CD4-positive, alpha-beta memory T cell (primary cell): ENCODE data around the gene C15orf40. TPM values are rescaled to one million over a fixed set of nuclear protein-coding genes. Genes with fewer than 3 reads are reported as not detected.
A peak's percentile ranks its signal among the peaks of the same experiment; 100 is the strongest.

Source experiments
- CTCF ChIA-PET: fragments of 350-600 bp; sonication (Branson Sonifier 250); formaldehyde crosslinking; loops from one replicate; lab custom pipeline; 2021; ENCODE audit warnings: inconsistent platforms; ENCODE audit not compliant: partially characterized antibody; lab: Charles Lee
- POLR2A ChIA-PET: fragments of 350-600 bp; sonication (Branson Sonifier 250); formaldehyde crosslinking; loops from one replicate; lab custom pipeline; 2021; ENCODE audit not compliant: partially characterized antibody; lab: Charles Lee
- DNase-seq, 5 donors: peaks; one replicate each; pipeline versions ENCODE4 v3.0.0 to v3.0.0-alpha.2; 2020 to 2022; ENCODE audit warnings: mixed read lengths in 1 of 5
- H3K27ac ChIP-seq: one replicate; pipeline ENCODE4 v1.7.0; 2013; ENCODE audit warnings: low read depth, low read length
- H3K27me3 ChIP-seq: 2 replicates; pipeline ENCODE4 v1.7.0; 2013; ENCODE audit warnings: mild to moderate bottlenecking, low read length, moderate library complexity; ENCODE audit not compliant: insufficient read depth
- H3K36me3 ChIP-seq: 2 replicates; pipeline ENCODE4 v1.7.0; 2013; ENCODE audit warnings: mild to moderate bottlenecking, low read length, moderate library complexity; ENCODE audit not compliant: insufficient read depth
- H3K4me1 ChIP-seq: 2 replicates; pipeline ENCODE4 v1.7.0; 2013; ENCODE audit warnings: mild to moderate bottlenecking, low read length, moderate library complexity; ENCODE audit not compliant: insufficient read depth
- H3K4me3 ChIP-seq, 2 donors: one replicate each; pipeline ENCODE4 v1.7.0; 2013; ENCODE audit warnings: low read length in 2 of 2, mild to moderate bottlenecking in 1 of 2
- H3K9me3 ChIP-seq, 2 donors: one replicate each; pipeline ENCODE4 v1.7.0; 2013; ENCODE audit warnings: low read length in 2 of 2, control low read depth in 1 of 2; ENCODE audit not compliant: control insufficient read depth in 1 of 2
- H3K27ac Mint-ChIP-seq, 7 donors: one replicate each; pipeline ENCODE4 v1.8.0; 2020 to 2021; ENCODE audit warnings: mixed read lengths in 7 of 7, mild to moderate bottlenecking in 6 of 7, inconsistent platforms in 3 of 7, moderate library complexity in 3 of 7
- H3K27me3 Mint-ChIP-seq, 2 donors: one replicate each; pipeline ENCODE4 v1.8.0; 2020 to 2021; ENCODE audit warnings: mixed read lengths in 2 of 2
- H3K36me3 Mint-ChIP-seq, 2 donors: one replicate each; pipeline ENCODE4 v1.8.0; 2020 to 2021; ENCODE audit warnings: mixed read lengths in 2 of 2, inconsistent platforms in 1 of 2, mild to moderate bottlenecking in 1 of 2
- H3K4me1 Mint-ChIP-seq, 4 donors: one replicate each; pipeline ENCODE4 v1.8.0; 2020 to 2021; ENCODE audit warnings: mixed read lengths in 4 of 4, mild to moderate bottlenecking in 1 of 4
- H3K4me3 Mint-ChIP-seq, 8 donors: one replicate each; pipeline ENCODE4 v1.8.0; 2020 to 2021; ENCODE audit warnings: mixed read lengths in 8 of 8, mild to moderate bottlenecking in 7 of 8, moderate library complexity in 6 of 8, inconsistent platforms in 3 of 8
- H3K9me3 Mint-ChIP-seq, 8 donors: one replicate each; pipeline ENCODE4 v1.8.0; 2020 to 2021; ENCODE audit warnings: mixed read lengths in 8 of 8, mild to moderate bottlenecking in 5 of 8, inconsistent platforms in 3 of 8, moderate library complexity in 1 of 8
- intact Hi-C: fragments of 100-400 bp; cut with micrococcal nuclease; formaldehyde crosslinking; loops from one replicate; pipeline ENCODE4 v1.15.1; 2023
- polyA plus RNA-seq, 2 donors: library from polyadenylated mRNA; unstranded; fragments of 300-500 nt; fragmentation: Illumina TruSeq; gene quantifications; one replicate each; pipeline ENCODE4 v1.2.3, GENCODE V29; 2021
- total RNA-seq, 2 experiments: library from RNA; stranded (reverse); gene quantifications; one replicate each; pipeline ENCODE4 v1.2.3, GENCODE V29; 2021

The C15orf40 gene
- total RNA-seq (10 to 100 TPM; 47.0 to 48.5 TPM), polyA plus RNA-seq (10 to 100 TPM; 51.1 to 61.0 TPM)

DNA sequence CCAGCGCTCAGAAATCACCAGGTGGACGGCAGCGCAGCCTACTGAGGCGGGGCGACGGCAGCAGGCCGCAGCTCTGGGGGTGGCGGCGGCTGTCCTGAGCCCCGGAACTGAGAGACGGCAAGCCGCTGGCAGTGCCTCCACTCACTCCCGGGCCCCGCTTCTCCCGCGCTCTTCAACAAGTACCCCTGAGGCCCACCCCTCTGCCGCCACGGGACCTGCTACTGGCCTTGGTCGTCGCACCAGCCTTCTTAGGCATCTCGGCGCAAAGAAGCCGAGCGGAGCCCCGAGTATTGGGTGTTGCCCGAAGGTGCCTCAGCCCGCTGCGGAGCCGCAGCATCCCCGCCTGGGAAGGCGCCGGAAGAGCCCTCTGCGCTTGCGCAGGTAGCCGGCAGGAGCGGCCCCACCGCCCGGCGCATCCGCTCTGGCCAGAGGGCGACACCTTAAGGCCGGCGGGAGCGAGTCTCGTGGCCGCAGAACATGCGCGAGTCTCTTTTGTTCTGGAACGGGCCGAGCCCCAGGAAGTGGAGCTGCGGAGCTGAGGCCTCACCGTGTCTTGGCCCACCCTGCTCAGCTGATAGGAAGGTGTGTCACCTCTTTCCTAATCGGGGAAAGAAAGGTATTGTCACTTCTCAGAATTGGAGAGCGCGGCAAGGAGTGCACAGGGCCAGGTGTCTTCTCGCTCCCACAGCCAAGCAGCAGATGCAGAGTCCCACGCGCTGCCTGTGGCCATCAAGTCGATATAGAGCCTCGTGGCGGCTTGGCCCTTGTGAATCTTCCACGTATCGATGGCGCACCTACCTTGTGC, at the start of gene C15orf40:
Gene C15orf40 (minus strand): TSS at position 369 of the 805 bp plus-strand sequence. CDS start 32 bp downstream, at position 337.
- Histone ChIP-seq H3K9me3 (no peaks in the 10 kb centered on the region), H3K27ac (peak within 1 kb of the TSS; percentile 68), H3K27me3 (no peaks in the 10 kb centered on the region), H3K36me3 (peaks cover 23% of the 10 kb centered on the region), H3K4me3 (peak within 1 kb of the TSS; percentile 70 to 92), H3K4me1 (peaks cover 35% of the 10 kb centered on the region)
- H3K4me3 Mint-ChIP-seq = peak within 1 kb of the TSS; percentile 95 to 100 (median 98)
- intact Hi-C loops = loop anchor here (1.0 to 5.0 kb wide), 4 partner anchors 25 to 546 kb away; partner anchors contain the start of genes BTBD1 and RAMAC
- DNase-seq = peak; percentile 82 to 89 (median 83)
- H3K27ac Mint-ChIP-seq = peak within 1 kb of the TSS; percentile 85 to 97 (median 96)
- peaks cover 20 to 36% of the 10 kb centered on the region in 2 donors for H3K36me3 Mint-ChIP-seq
- CTCF ChIA-PET = interaction anchor here (0.6 to 2.6 kb wide), 12 partner anchors 11 to 481 kb away, joined by 3 to 28 read pairs (median 6); partner anchors contain the start of genes BTBD1 and RAMAC
- POLR2A ChIA-PET = interaction anchor here (0.7 to 4.7 kb wide), 13 partner anchors 8 to 471 kb away, joined by 3 to 42 read pairs (median 4); partner anchors contain the start of genes BTBD1, RAMAC, RPS17 and WHAMM
- H3K9me3 Mint-ChIP-seq = peaks cover 0 to 4% (median 0%) of the 10 kb centered on the region in 8 donors
- H3K27me3 Mint-ChIP-seq = no peaks in the 10 kb centered on the region
- peaks cover 34 to 55% (median 46%) of the 10 kb centered on the region in 4 donors for H3K4me1 Mint-ChIP-seq

DNA sequence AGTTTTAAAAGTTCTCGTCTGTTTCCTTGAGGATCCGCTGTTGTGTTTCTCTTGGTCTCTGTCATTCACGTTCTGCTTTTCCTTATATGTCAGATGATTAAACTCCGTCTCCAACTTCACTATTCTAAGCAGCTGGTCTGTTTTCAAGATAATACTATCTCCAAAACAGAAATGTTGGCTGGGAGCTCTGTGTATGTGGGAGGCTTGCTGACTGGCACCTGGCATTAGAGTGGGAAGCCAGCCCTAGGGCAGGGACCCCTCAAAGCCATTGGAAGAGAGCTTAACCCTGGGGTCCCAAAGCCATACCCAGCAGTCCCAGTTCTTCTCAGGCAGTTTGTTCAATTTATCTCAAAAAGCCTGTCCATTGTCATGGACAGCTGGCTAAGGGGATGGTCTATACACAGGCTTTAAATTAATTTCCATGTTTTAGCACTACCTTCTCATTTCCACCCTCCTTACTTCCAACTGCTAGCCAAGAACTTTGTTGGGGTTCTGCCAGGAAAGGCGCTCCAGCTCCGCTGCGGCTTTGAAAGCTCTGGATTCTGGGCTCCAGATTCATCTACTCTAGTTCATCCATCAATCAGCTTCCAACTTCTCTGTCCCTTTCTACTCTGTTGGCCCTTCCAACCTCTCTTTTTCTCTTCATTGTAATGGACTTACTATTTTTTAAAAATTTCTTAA, 46.4 kb upstream of the C15orf40 start:
- no peak overlapping the region for H3K27ac ChIP-seq
- no peak overlapping the region for H3K4me3 ChIP-seq
- H3K27me3 ChIP-seq = no peaks in the 10 kb centered on the region
- Mint-ChIP-seq H3K4me3 (no peak overlapping the region), H3K27ac (peak overlapping the region in 4 of 7 donors; percentile 2 to 54 (median 30)), H3K36me3 (peaks cover 16 to 40% of the 10 kb centered on the region in 2 donors), H3K4me1 (peaks cover 16 to 24% (median 21%) of the 10 kb centered on the region in 4 donors), H3K27me3 (no peaks in the 10 kb centered on the region), H3K9me3 (no peaks in the 10 kb centered on the region)
- intact Hi-C loops = no loop called here
- H3K36me3 ChIP-seq = peaks cover 16% of the 10 kb centered on the region
- no peak for DNase-seq
- POLR2A ChIA-PET = no interaction called here
- peaks cover 30% of the 10 kb centered on the region for H3K4me1 ChIP-seq
- CTCF ChIA-PET = no interaction called here
- H3K9me3 ChIP-seq = no peaks in the 10 kb centered on the region

DNA sequence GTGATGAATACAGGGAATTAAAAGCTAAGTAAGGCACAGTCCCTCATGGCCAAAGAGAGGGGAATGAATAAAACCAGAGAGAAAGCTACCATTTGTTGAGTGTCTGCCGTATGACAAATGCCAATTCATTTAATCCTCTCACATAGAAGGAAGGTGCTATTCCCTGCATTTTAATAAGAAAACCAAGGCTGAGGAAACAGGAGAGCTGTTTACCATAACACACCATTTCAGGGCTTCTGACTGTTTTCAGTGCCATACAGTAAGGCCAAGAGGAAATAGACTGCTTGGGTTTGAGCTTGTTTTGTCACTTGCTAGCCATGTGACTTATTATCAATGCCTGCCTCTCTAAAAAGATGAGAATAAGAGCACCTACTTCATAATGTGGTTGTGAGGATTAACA, 45.6 kb upstream of the C15orf40 start:
- Histone ChIP-seq H3K9me3 (no peaks in the 10 kb centered on the region), H3K4me3 (no peak overlapping the region), H3K27ac (no peak overlapping the region), H3K36me3 (peaks cover 16% of the 10 kb centered on the region), H3K4me1 (peaks cover 22% of the 10 kb centered on the region), H3K27me3 (no peaks in the 10 kb centered on the region)
- Mint-ChIP-seq H3K4me3 (no peak overlapping the region), H3K27ac (peak overlapping the region in 3 of 7 donors; percentile 33 to 62 (median 48)), H3K9me3 (no peaks in the 10 kb centered on the region), H3K27me3 (no peaks in the 10 kb centered on the region), H3K4me1 (peaks cover 16 to 24% (median 21%) of the 10 kb centered on the region in 4 donors), H3K36me3 (peaks cover 16 to 42% of the 10 kb centered on the region in 2 donors)
- POLR2A ChIA-PET = interaction anchor here (1.0 kb wide), 1 partner anchor 10 kb away, joined by 5 read pairs; the partner anchor contains the start of gene BTBD1
- no peak for DNase-seq
- CTCF ChIA-PET = no interaction called here
- intact Hi-C loops = no loop called here

DNA sequence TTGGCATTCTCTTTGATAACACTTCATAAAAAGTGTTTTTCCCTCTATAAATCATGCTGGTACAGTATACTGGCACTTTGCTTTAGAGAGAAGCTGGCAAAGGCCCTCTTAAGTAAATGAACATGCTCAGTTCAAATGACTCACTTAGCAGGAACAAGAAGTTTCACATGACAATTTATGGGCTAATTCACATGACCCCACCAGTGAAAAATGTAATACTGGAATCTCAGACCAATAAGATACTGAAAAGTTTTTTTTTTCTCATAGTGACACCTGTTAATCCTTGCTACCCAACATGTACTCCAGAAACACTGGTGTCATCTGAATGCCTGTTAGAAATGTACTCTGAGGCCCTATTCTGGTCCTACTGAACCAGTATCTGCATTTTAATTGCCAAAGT, 41.7 kb upstream of the C15orf40 start:
- H3K36me3 Mint-ChIP-seq = peaks cover 34 to 60% of the 10 kb centered on the region in 2 donors
- CTCF ChIA-PET = no interaction called here
- peaks cover 27% of the 10 kb centered on the region for H3K36me3 ChIP-seq

DNA sequence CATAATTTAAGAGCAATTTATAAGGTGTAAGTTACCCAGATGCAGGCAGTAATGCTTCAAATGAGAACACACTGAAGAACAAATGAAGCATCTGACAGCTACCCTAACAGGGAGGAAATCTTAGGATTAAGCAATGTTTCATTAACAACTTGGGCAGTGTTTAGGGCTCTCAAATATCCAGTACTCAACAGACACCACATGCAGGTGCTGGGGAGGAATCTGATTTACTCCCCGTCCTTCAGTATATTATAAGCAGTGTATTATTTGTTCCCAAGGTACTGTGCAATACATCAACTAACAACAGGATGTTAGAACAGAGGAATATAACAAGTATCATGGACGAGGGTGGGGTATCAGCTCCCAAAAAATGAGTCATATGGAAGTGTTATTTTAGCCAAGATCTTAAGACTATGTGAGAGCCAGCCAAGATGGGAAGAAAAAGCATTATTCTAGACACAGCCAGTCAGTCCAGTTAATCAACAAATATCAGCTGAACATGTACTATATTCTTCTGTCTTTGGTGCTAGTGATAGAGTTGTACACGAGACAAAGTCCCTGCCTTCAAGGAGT, 35.2 kb upstream of the C15orf40 start:
- no peaks in the 10 kb centered on the region for H3K27me3 Mint-ChIP-seq
- POLR2A ChIA-PET = interaction anchor here (1.3 kb wide), 1 partner anchor 35 kb away, joined by 3 read pairs; no protein-coding TSS in a partner anchor

More for the DNA sequence above, 41.7 kb upstream of the C15orf40 start:
- no peaks in the 10 kb centered on the region for H3K27me3 Mint-ChIP-seq
- Histone ChIP-seq H3K9me3 (no peaks in the 10 kb centered on the region), H3K27me3 (no peaks in the 10 kb centered on the region), H3K4me1 (peaks cover 2% of the 10 kb centered on the region), H3K4me3 (no peak overlapping the region), H3K27ac (no peak overlapping the region)
- intact Hi-C loops = no loop called here
- POLR2A ChIA-PET = interaction anchor here (1.6 kb wide), 1 partner anchor 14 kb away, joined by 4 read pairs; the partner anchor contains the start of gene BTBD1
- H3K4me1 Mint-ChIP-seq = peaks cover 15 to 23% (median 18%) of the 10 kb centered on the region in 4 donors
- no peaks in the 10 kb centered on the region for H3K9me3 Mint-ChIP-seq
- no peak overlapping the region for H3K27ac Mint-ChIP-seq
- no peak overlapping the region for H3K4me3 Mint-ChIP-seq
- DNase-seq = no peak

DNA sequence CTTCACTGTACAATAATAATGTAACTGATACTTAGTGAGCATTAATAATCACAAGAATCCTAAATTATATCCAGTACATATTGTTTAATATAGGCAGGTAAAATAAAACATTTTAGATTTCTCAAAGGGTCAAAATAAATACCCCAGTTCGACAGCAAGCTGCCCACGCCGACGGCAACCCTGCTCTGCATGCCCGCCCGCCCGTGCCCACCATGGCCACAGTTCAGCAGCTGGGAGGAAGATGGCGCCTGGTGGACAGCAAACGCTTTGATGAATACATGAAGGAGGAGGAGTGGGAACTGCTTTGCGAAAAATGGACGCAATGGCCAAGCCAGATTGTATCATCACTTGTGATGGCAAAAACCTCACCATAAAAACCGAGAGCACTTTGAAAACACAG, 32.7 kb upstream of the C15orf40 start:
- Histone ChIP-seq H3K27ac (no peak overlapping the region), H3K36me3 (peaks cover 42% of the 10 kb centered on the region), H3K27me3 (no peaks in the 10 kb centered on the region), H3K9me3 (no peaks in the 10 kb centered on the region), H3K4me3 (no peak overlapping the region), H3K4me1 (peaks cover 8% of the 10 kb centered on the region)
- DNase-seq = no peak
- intact Hi-C loops = no loop called here
- H3K36me3 Mint-ChIP-seq = peaks cover 52 to 75% of the 10 kb centered on the region in 2 donors
- no peaks in the 10 kb centered on the region for H3K27me3 Mint-ChIP-seq
- peak overlapping the region in 1 of 7 donors; percentile 74 for H3K27ac Mint-ChIP-seq
- H3K4me3 Mint-ChIP-seq = no peak overlapping the region
- no peaks in the 10 kb centered on the region for H3K9me3 Mint-ChIP-seq
- H3K4me1 Mint-ChIP-seq = peaks cover 14 to 45% (median 24%) of the 10 kb centered on the region in 4 donors
- ChIA-PET POLR2A (no interaction called here), CTCF (interaction anchor here (1.3 kb wide), 1 partner anchor 19 kb away, joined by 4 read pairs; no protein-coding TSS in a partner anchor)

More for the DNA sequence above, 35.2 kb upstream of the C15orf40 start:
- Mint-ChIP-seq H3K4me3 (no peak overlapping the region), H3K9me3 (no peaks in the 10 kb centered on the region), H3K4me1 (peaks cover 16 to 40% (median 23%) of the 10 kb centered on the region in 4 donors), H3K27ac (peak overlapping the region in 2 of 7 donors; percentile 1 to 15), H3K36me3 (peaks cover 46 to 64% of the 10 kb centered on the region in 2 donors)
- CTCF ChIA-PET = no interaction called here
- Histone ChIP-seq H3K4me1 (no peaks in the 10 kb centered on the region), H3K36me3 (peaks cover 32% of the 10 kb centered on the region), H3K27me3 (no peaks in the 10 kb centered on the region), H3K4me3 (no peak overlapping the region), H3K27ac (no peak overlapping the region), H3K9me3 (no peaks in the 10 kb centered on the region)
- intact Hi-C loops = no loop called here
- no peak for DNase-seq
